Neutrophil (primary cell): ENCODE measurements around the gene IKZF1.
A peak's percentile ranks its signal among the peaks of the same experiment; 100 is the strongest.

ENCODE experiments used
- H3K27ac ChIP-seq: fragments of 200-600 bp; sonication (generic); 2 replicates; pipeline ENCODE4 v1.5.1; 2016; ENCODE audit warnings: mild to moderate bottlenecking, moderate library complexity
- H3K27me3 ChIP-seq: fragments of 200-600 bp; sonication (generic); 2 replicates; pipeline ENCODE4 v1.6.0; 2016; ENCODE audit warnings: mild to moderate bottlenecking
- H3K36me3 ChIP-seq: fragments of 200-600 bp; sonication (generic); 2 replicates; pipeline ENCODE4 v1.5.1; 2017
- H3K4me1 ChIP-seq, 2 experiments: fragments of 200-600 bp in 1 of 2; sonication (generic) in 1 of 2; 1 replicate in 1 of 2; 2 replicates in 1 of 2; pipeline versions ENCODE4 v1.5.1 to v1.6.1; 2013 to 2016; ENCODE audit warnings: low read depth in 1 of 2, low read length in 1 of 2, mild to moderate bottlenecking in 1 of 2, moderate library complexity in 1 of 2; ENCODE audit not compliant: control insufficient read depth in 1 of 2, insufficient read depth in 1 of 2
- H3K4me3 ChIP-seq, 2 experiments: fragments of 200-600 bp in 1 of 2; sonication (generic) in 1 of 2; 1 replicate in 1 of 2; 2 replicates in 1 of 2; pipeline ENCODE4 v1.5.1; 2013 to 2016; ENCODE audit warnings: low read depth in 1 of 2, low read length in 1 of 2, mild to moderate bottlenecking in 1 of 2, moderate library complexity in 1 of 2
- H3K9me3 ChIP-seq: fragments of 200-600 bp; sonication (generic); 2 replicates; pipeline ENCODE4 v1.5.1; 2016
- TF ChIP-seq, protein P1 (sequence below): fragments of 200-600 bp; sonication (generic); IDR thresholded peaks from 2 replicates; pipeline ENCODE4 v1.5.1; 2016; ENCODE audit warnings: antibody characterized with exemption

The IKZF1 gene

DNA sequence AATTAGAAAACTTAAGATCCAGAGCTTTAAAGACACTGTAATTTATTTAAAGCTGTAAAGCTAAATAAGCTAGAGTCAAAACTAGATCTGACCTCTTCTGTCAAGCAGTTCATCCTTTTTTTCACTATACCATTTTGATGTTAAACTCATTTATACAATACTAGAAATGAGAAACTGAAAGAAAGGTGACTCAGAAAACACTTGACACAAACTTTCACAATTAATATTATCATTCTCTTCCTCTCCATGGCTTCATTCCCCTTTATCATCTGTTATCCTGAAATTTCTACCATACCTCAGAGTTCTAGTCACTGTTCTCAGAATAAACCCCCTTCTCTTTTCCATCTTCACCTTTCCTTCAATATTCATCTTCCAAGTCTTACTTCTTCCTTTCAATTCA lies 144.3 kb downstream of the IKZF1 start:
- Histone ChIP-seq H3K27ac (no peak overlapping the region), H3K9me3 (no peaks in the 10 kb centered on the region), H3K4me1 (peaks cover 12 to 15% of the 10 kb centered on the region in 2 experiments), H3K27me3 (no peaks in the 10 kb centered on the region), H3K36me3 (peaks cover 30% of the 10 kb centered on the region), H3K4me3 (no peak overlapping the region)
- TF ChIP-seq, protein P1, sequence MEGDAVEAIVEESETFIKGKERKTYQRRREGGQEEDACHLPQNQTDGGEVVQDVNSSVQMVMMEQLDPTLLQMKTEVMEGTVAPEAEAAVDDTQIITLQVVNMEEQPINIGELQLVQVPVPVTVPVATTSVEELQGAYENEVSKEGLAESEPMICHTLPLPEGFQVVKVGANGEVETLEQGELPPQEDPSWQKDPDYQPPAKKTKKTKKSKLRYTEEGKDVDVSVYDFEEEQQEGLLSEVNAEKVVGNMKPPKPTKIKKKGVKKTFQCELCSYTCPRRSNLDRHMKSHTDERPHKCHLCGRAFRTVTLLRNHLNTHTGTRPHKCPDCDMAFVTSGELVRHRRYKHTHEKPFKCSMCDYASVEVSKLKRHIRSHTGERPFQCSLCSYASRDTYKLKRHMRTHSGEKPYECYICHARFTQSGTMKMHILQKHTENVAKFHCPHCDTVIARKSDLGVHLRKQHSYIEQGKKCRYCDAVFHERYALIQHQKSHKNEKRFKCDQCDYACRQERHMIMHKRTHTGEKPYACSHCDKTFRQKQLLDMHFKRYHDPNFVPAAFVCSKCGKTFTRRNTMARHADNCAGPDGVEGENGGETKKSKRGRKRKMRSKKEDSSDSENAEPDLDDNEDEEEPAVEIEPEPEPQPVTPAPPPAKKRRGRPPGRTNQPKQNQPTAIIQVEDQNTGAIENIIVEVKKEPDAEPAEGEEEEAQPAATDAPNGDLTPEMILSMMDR, result no peak

DNA sequence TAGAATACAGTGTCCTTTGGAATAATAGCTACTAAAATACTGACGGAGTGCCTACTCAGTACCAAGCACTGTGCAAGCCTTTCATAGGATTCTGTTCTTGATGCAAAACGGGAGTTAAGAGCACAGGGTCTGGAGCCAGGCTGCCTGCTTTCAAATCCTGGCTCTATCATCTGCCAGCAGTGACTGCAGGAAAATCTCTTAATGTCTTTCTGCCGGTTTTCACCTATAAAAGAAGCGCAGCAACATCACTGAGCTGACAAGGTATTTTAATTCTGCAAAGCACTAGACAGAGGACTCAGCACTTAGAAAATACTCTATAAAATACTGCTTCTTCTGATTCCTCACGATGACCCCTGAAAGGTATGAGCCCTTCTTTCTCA lies 145.0 kb downstream of the IKZF1 start:
- peak overlapping the region; percentile 84 for H3K4me3 ChIP-seq
- peak overlapping the region; percentile 56 for H3K27ac ChIP-seq
- no peaks in the 10 kb centered on the region for H3K9me3 ChIP-seq
- H3K36me3 ChIP-seq, result peaks cover 24% of the 10 kb centered on the region
- H3K27me3 ChIP-seq, result no peaks in the 10 kb centered on the region
- H3K4me1 ChIP-seq, result peaks cover 12 to 15% of the 10 kb centered on the region in 2 experiments
- TF ChIP-seq, protein P1, result no peak

DNA sequence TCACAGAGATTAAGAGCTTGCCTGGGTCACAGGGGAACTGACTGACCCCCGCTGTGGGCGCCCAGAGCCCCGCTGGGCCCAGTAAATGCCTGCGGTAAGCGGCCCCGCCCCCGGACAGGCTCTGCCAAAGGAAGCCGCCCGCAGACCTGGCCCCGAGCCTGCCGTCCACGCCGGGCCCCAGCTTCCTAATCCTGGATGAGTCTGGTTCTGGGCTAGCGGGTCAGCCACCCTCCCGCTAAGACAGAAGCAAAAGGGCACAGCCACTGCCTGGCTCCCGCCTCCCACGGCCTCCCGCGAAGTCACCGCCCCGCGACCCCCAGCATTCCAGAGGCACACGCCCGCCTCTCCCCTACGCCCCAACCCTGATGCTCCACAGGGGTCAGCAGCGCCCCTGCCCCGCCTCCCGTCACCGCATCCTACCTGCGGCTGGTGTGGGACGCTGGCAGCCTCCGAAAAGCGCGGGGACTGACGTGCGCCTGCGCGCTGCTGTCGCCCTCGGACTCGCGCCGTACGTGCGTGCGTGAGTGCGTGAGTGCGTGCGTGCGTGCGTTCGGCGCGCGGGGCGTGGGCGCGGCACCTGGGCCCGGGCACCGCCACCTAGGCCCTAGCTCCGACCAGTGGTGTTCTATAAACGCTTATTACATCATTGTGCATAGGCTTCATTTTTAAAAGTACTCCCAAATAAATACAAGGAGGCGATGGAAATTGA lies 145.5 kb downstream of the IKZF1 start, which contains the start of gene FIGNL1:
Gene FIGNL1 (minus strand): TSS at position 470 of the 709 bp plus-strand sequence. CDS start 3,063 bp downstream, outside the sequence.
- H3K27me3 ChIP-seq, result no peaks in the 10 kb centered on the region
- H3K4me1 ChIP-seq, result peaks cover 12 to 15% of the 10 kb centered on the region in 2 experiments
- H3K27ac ChIP-seq, result peak within 1 kb of the TSS; percentile 56
- TF ChIP-seq, protein P1, result no peak
- no peaks in the 10 kb centered on the region for H3K9me3 ChIP-seq
- H3K4me3 ChIP-seq, result peak within 1 kb of the TSS; percentile 84
- H3K36me3 ChIP-seq, result peaks cover 21% of the 10 kb centered on the region

DNA sequence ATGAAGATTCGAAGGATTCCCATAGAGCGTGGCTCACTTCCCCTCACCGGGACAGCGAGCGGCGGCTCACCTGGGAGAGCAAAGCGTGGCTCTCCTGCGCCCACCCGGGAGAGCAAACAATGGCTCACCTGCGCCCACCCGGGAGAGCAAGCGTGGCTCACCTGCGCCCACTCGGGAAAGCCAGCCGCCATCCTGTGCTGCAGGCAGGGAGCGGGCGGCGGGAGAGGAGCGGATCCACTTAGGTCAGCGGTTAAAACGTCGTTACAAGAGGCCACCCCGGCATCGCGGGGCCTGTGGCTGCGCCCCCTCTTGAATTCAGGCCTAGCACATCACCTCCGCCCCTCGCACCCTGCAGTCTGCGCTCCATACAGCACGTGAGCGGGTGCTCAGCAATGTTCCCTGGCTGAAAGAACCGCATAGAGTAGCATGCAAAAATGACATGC lies 146.1 kb downstream of the IKZF1 start:
- no peaks in the 10 kb centered on the region for H3K27me3 ChIP-seq
- no peaks in the 10 kb centered on the region for H3K9me3 ChIP-seq
- H3K4me1 ChIP-seq, result peaks cover 12 to 15% of the 10 kb centered on the region in 2 experiments
- H3K27ac ChIP-seq, result peak overlapping the region; percentile 56
- H3K4me3 ChIP-seq, result peak overlapping the region; percentile 84
- TF ChIP-seq, protein P1, result no peak
- peaks cover 15% of the 10 kb centered on the region for H3K36me3 ChIP-seq
